Measurements from ENCODE around the gene PAX1. TPM values are rescaled to one million over a fixed set of nuclear protein-coding genes. Genes with fewer than 3 reads are reported as not detected.

The PAX1 gene
- total and polyA plus RNA-seq, 2 experiments from 2014 or later = 0.14 TPM; not detected in 1

- H2AFZ ChIP-seq = no peak overlapping the region
- Mint-ChIP-seq H3K4me1 (peaks cover 39% of the 10 kb centered on the region), H3K4me3 (no peak overlapping the region), H3K27ac (no peak overlapping the region), H3K36me3 (ENCODE audit: low read depth) (peaks cover under 1% of the 10 kb centered on the region; the same call in 1 of the 3 replicates), H3K27me3 (ENCODE audit: insufficient read depth, low read depth, poor library complexity) (peaks cover 88% of the 10 kb centered on the region), H3K9me3 (no peaks in the 10 kb centered on the region)
- H3K27me3 ChIP-seq (ENCODE audit: insufficient read depth) = peaks cover 86% of the 10 kb centered on the region
- no peaks in the 10 kb centered on the region for H3K36me3 ChIP-seq (ENCODE audit: insufficient read depth)
- DNase-seq (ENCODE audit: low spot score) (peak; percentile 40), ATAC-seq (no peak)
- H3K79me2 ChIP-seq (replicated peaks; ENCODE audit: insufficient read depth) = no peaks in the 10 kb centered on the region
- TF ChIP-seq ZNF114 (CRISPR knock-in tag; IDR thresholded peaks at IDR 0.05) (no peak), JUNB (IDR thresholded peaks at IDR 0.05; ENCODE audit: unreplicated experiment) (no peak), CTCF (conservative IDR thresholded peaks at IDR 0.05; ENCODE audit: low read depth in 2 of 2) (no peak), EZH2phosphoT487 (IDR thresholded peaks at IDR 0.05; ENCODE audit: unreplicated experiment) (no peak), REST (IDR thresholded peaks at IDR 0.05; ENCODE audit: unreplicated experiment) (no peak), EZH2 (IDR thresholded peaks at IDR 0.05; ENCODE audit: low read depth, unreplicated experiment) (peak; percentile 60), STAT1 (IDR thresholded peaks at IDR 0.05; ENCODE audit: unreplicated experiment) (no peak)
- no peak overlapping the region for H3K4me3 ChIP-seq
- H3K9me2 ChIP-seq (ENCODE audit: insufficient read depth) = no peaks in the 10 kb centered on the region
- H4K20me1 ChIP-seq (replicated peaks; ENCODE audit: insufficient read depth) = peaks cover 19% of the 10 kb centered on the region; the same call in 1 of the 2 replicates
- 0 out of 2 replicates have a peak, but pooled peaks cover 4% of the 10 kb centered on the region for H3F3A ChIP-seq (replicated peaks; ENCODE audit: low read depth)
- H3K4me1 ChIP-seq (ENCODE audit: insufficient read depth) = peaks cover 38% of the 10 kb centered on the region
- H3K27ac ChIP-seq (ENCODE audit: low read depth) = no peak overlapping the region
- peak overlapping the region; percentile 64 for H3K4me2 ChIP-seq
Measured at GRCh38 chr20:21698494-21699215, 6.8 kb upstream of the PAX1 start.

DNA sequence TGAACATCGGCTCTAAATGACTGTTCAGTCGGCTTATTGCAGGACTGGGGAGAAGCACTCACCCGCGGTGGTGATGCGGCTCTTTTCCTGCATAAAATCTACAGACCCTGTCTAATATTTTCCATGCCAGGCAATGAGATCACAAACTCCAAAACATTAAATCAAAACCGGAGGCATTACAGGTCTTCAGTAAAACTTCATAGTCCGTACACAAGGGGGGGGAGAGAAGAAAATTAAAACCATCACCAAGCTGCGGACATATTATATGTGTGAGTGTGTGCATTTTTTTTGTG, 6.3 kb upstream of the PAX1 start:
- H3K27me3 ChIP-seq (ENCODE audit: insufficient read depth) = peaks cover 91% of the 10 kb centered on the region
- peak overlapping the region; percentile 64; the same call in 1 of the 2 replicates for H3K4me2 ChIP-seq
- H4K20me1 ChIP-seq (replicated peaks; ENCODE audit: insufficient read depth) = peaks cover 22% of the 10 kb centered on the region
- Mint-ChIP-seq H3K4me1 (peaks cover 42% of the 10 kb centered on the region), H3K9me3 (no peaks in the 10 kb centered on the region), H3K4me3 (no peak overlapping the region), H3K36me3 (ENCODE audit: low read depth) (peaks cover 3% of the 10 kb centered on the region; the same call in 1 of the 3 replicates), H3K27me3 (ENCODE audit: insufficient read depth, low read depth, poor library complexity) (peaks cover 92% of the 10 kb centered on the region), H3K27ac (no peak overlapping the region)
- no peak overlapping the region for H3K4me3 ChIP-seq
- peaks cover 38% of the 10 kb centered on the region for H3K4me1 ChIP-seq (ENCODE audit: insufficient read depth)
- no peaks in the 10 kb centered on the region for H3K36me3 ChIP-seq (ENCODE audit: insufficient read depth)
- no peak overlapping the region for H3K27ac ChIP-seq (ENCODE audit: low read depth)
- 0 out of 2 replicates have a peak, but pooled peaks cover 4% of the 10 kb centered on the region for H3F3A ChIP-seq (replicated peaks; ENCODE audit: low read depth)
- DNase-seq (ENCODE audit: low spot score) = no peak
- no peaks in the 10 kb centered on the region for H3K9me2 ChIP-seq (ENCODE audit: insufficient read depth)
- H2AFZ ChIP-seq = no peak overlapping the region
- no peaks in the 10 kb centered on the region for H3K79me2 ChIP-seq (replicated peaks; ENCODE audit: insufficient read depth)
- ATAC-seq = no peak
- no peak for TF ChIP-seq CREB1 (CRISPR knock-in tag; IDR thresholded peaks at IDR 0.05; ENCODE audit: low read depth)
- no peak for TF ChIP-seq ZNF462 (CRISPR knock-in tag; IDR thresholded peaks at IDR 0.05)
- TF ChIP-seq ZNF331 (CRISPR knock-in tag; IDR thresholded peaks at IDR 0.05; ENCODE audit: low read depth) = no peak

All from GM23338 (cell line).